Nucleus accumbens (tissue), 56 donors: ENCODE results near the gene TMEM59L.

ENCODE experiments used
- DNase-seq, 56 donors: peaks; one replicate each; lab custom pipeline; 2025; lab: John Stamatoyannopoulos, UW

Gene TMEM59L

DNA sequence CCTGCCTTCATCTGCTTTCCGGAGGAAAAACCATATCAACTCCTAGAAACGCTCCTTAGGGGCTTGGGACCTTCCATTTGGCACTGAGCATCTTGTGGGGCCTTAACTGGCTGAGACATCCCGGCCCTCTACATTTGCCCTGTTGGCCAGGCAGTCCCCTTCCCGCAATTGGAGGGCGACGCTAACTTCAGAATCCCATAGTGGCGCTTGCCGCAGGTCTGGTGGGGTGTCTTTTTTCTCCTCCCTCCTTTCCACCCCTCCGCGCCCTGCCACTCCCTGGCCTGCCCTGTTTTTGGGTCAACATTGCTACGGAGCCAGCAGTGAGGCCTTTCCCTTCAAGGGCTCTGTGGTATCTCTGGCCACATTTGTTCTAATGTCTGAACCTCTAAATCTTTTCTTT, 57.2 kb downstream of the TMEM59L start:
- DNase-seq = no peak

- DNase-seq = peak in 1 of 56 donors; percentile 32
Observed at GRCh38 chr19:18670312-18670711, 57.6 kb downstream of the TMEM59L start.
